HEK293 (cell line): Measurements from ENCODE around the gene GUSB.

ENCODE experiments used
- CTCF ChIA-PET: fragments of 350-600 bp; formaldehyde crosslinking; extraction: SDS; loops from one replicate; lab custom pipeline; 2021; ENCODE audit warnings: antibody characterized with exemption; lab: Yijun Ruan, JAX
- POLR2A ChIA-PET: fragments of 300-600 bp; formaldehyde crosslinking; extraction: SDS; loops from one replicate; lab custom pipeline; 2020; ENCODE audit warnings: antibody characterized with exemption, inconsistent platforms; lab: Yijun Ruan, JAX
- H3K27ac ChIP-seq: fragments of 200-500 bp; sonication (Bioruptor generic); 2 replicates; pipeline ENCODE4 v1.5.1; 2014; ENCODE audit warnings: low read depth, low read length, control low read depth, inconsistent platforms; ENCODE audit errors: extremely low read depth
- H3K36me3 ChIP-seq, 2 experiments: fragments of 200-500 bp in 1 of 2; sonication (Bioruptor generic) in 1 of 2; 1 replicate in 1 of 2; 2 replicates in 1 of 2; pipeline ENCODE4 v1.5.1; 2014 to 2017; ENCODE audit warnings: inconsistent platforms in 2 of 2, low read length in 2 of 2; ENCODE audit not compliant: control insufficient read depth in 2 of 2, insufficient read depth in 1 of 2
- H3K4me1 ChIP-seq: fragments of 200-500 bp; sonication (Bioruptor generic); 2 replicates; pipeline ENCODE4 v1.5.1; 2014; ENCODE audit warnings: mild to moderate bottlenecking, low read length, inconsistent platforms; ENCODE audit not compliant: control insufficient read depth, insufficient read depth
- H3K4me3 ChIP-seq: 2 replicates; pipeline ENCODE4 v1.5.1; 2011; ENCODE audit warnings: low read depth, mild to moderate bottlenecking, control low read depth, low read length, moderate library complexity
- H3K9me3 ChIP-seq: fragments of 200-500 bp; sonication (Bioruptor generic); 2 replicates; pipeline ENCODE4 v1.5.1; 2014; ENCODE audit warnings: low read depth, low read length, inconsistent platforms; ENCODE audit not compliant: control insufficient read depth, insufficient read depth
- HOXC10 ChIP-seq: sonication (generic); formaldehyde crosslinking; IDR thresholded peaks from 2 replicates; pipeline ENCODE4 v1.8.1; 2023; ENCODE audit warnings: mild to moderate bottlenecking, missing genetic modification reagents
- KLF1 ChIP-seq: fragments of 450-650 bp; formaldehyde crosslinking; IDR thresholded peaks from 2 replicates; pipeline ENCODE4 v1.5.1; 2016; ENCODE audit warnings: missing biosample characterization, missing genetic modification characterization
- KLF17 ChIP-seq: fragments of 450-650 bp; formaldehyde crosslinking; IDR thresholded peaks from 2 replicates; pipeline ENCODE4 v1.5.1; 2016; ENCODE audit warnings: missing biosample characterization, missing genetic modification characterization
- PRDM2 ChIP-seq: fragments of 450-650 bp; formaldehyde crosslinking; IDR thresholded peaks from 2 replicates; pipeline ENCODE4 v1.5.1; 2016; ENCODE audit warnings: missing biosample characterization, missing genetic modification characterization, borderline replicate concordance
- TCF7L2 ChIP-seq: IDR thresholded peaks from 2 replicates; pipeline ENCODE4 v1.6.1; 2011; ENCODE audit warnings: low read depth, mild to moderate bottlenecking, inconsistent platforms, low read length, moderate library complexity, borderline replicate concordance
- ZBTB8A ChIP-seq: fragments of 450-650 bp; formaldehyde crosslinking; IDR thresholded peaks from 2 replicates; pipeline ENCODE4 v1.5.1; 2016; ENCODE audit warnings: missing biosample characterization, missing genetic modification characterization
- ZFP3 ChIP-seq: fragments of 450-650 bp; formaldehyde crosslinking; IDR thresholded peaks from 2 replicates; pipeline ENCODE4 v1.5.1; 2016; ENCODE audit warnings: low read depth, missing biosample characterization, missing genetic modification characterization
- ZNF239 ChIP-seq: fragments of 450-650 bp; formaldehyde crosslinking; IDR thresholded peaks from 2 replicates; pipeline ENCODE4 v1.5.1; 2016; ENCODE audit warnings: missing biosample characterization, missing genetic modification characterization
- ZNF24 ChIP-seq: fragments of 450-650 bp; formaldehyde crosslinking; IDR thresholded peaks from 2 replicates; pipeline ENCODE4 v1.5.1; 2016; ENCODE audit warnings: missing biosample characterization, missing genetic modification characterization
- ZNF423 ChIP-seq: fragments of 450-650 bp; formaldehyde crosslinking; IDR thresholded peaks from 2 replicates; pipeline ENCODE4 v1.5.1; 2016; ENCODE audit warnings: missing biosample characterization, missing genetic modification characterization
- ZNF488 ChIP-seq: fragments of 450-650 bp; formaldehyde crosslinking; IDR thresholded peaks from 2 replicates; pipeline ENCODE4 v1.5.1; 2016; ENCODE audit warnings: missing biosample characterization, missing genetic modification characterization
- ZNF501 ChIP-seq: fragments of 450-650 bp; formaldehyde crosslinking; IDR thresholded peaks from 2 replicates; pipeline ENCODE4 v1.5.1; 2016; ENCODE audit warnings: missing biosample characterization, missing genetic modification characterization
- ZNF549 ChIP-seq: fragments of 450-650 bp; IDR thresholded peaks from 2 replicates; pipeline ENCODE4 v1.5.1; 2018; ENCODE audit warnings: missing biosample characterization, missing genetic modification characterization, mild to moderate bottlenecking, inconsistent platforms, moderate library complexity
- ZNF585B ChIP-seq: fragments of 450-650 bp; formaldehyde crosslinking; IDR thresholded peaks from 2 replicates; pipeline ENCODE4 v1.5.1; 2016; ENCODE audit warnings: missing biosample characterization, missing genetic modification characterization
- ZNF610 ChIP-seq: fragments of 450-650 bp; formaldehyde crosslinking; IDR thresholded peaks from 2 replicates; pipeline ENCODE4 v1.5.1; 2016; ENCODE audit warnings: missing biosample characterization, missing genetic modification characterization, borderline replicate concordance
- ZNF776 ChIP-seq: fragments of 450-650 bp; formaldehyde crosslinking; IDR thresholded peaks from 2 replicates; pipeline ENCODE4 v1.5.0; 2017; ENCODE audit warnings: missing biosample characterization, missing genetic modification characterization, borderline replicate concordance
- ZNF785 ChIP-seq: fragments of 450-650 bp; formaldehyde crosslinking; IDR thresholded peaks from 2 replicates; pipeline ENCODE4 v1.5.1; 2016; ENCODE audit warnings: missing biosample characterization, missing genetic modification characterization
- TF ChIP-seq, protein P1 (sequence below): fragments of 450-650 bp; IDR thresholded peaks from 2 replicates; pipeline ENCODE4 v1.5.1; 2018; ENCODE audit warnings: missing biosample characterization, mild to moderate bottlenecking, missing genetic modification characterization
- TF ChIP-seq, protein P2 (sequence below): fragments of 450-650 bp; formaldehyde crosslinking; IDR thresholded peaks from 2 replicates; pipeline ENCODE4 v1.5.1; 2016; ENCODE audit warnings: missing biosample characterization, missing genetic modification characterization

GUSB gene

GRCh38 chr7:65960351-65961074 is 21.5 kb downstream of the GUSB start (continued):
- TF ChIP-seq ZNF610 (tag by site-specific recombination), result no peak

GRCh38 chr7:65955718-65956117 is 26.3 kb downstream of the GUSB start:
- CTCF ChIA-PET, result no interaction called here
- TF ChIP-seq ZNF488, result no peak
- no peak for TF ChIP-seq ZNF785 (tag by site-specific recombination)
- TF ChIP-seq ZNF239 (tag by site-specific recombination), result no peak
- TF ChIP-seq ZNF776 (tag by site-specific recombination), result no peak
- no peak for TF ChIP-seq ZFP3 (tag by site-specific recombination)
- TF ChIP-seq KLF17, result no peak
- TF ChIP-seq, protein P1, sequence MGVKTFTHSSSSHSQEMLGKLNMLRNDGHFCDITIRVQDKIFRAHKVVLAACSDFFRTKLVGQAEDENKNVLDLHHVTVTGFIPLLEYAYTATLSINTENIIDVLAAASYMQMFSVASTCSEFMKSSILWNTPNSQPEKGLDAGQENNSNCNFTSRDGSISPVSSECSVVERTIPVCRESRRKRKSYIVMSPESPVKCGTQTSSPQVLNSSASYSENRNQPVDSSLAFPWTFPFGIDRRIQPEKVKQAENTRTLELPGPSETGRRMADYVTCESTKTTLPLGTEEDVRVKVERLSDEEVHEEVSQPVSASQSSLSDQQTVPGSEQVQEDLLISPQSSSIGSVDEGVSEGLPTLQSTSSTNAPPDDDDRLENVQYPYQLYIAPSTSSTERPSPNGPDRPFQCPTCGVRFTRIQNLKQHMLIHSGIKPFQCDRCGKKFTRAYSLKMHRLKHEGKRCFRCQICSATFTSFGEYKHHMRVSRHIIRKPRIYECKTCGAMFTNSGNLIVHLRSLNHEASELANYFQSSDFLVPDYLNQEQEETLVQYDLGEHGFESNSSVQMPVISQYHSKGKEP (tag by site-specific recombination), result no peak
- TF ChIP-seq, protein P2, sequence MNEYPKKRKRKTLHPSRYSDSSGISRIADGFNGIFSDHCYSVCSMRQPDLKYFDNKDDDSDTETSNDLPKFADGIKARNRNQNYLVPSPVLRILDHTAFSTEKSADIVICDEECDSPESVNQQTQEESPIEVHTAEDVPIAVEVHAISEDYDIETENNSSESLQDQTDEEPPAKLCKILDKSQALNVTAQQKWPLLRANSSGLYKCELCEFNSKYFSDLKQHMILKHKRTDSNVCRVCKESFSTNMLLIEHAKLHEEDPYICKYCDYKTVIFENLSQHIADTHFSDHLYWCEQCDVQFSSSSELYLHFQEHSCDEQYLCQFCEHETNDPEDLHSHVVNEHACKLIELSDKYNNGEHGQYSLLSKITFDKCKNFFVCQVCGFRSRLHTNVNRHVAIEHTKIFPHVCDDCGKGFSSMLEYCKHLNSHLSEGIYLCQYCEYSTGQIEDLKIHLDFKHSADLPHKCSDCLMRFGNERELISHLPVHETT (tag by site-specific recombination), result no peak
- no peak for TF ChIP-seq PRDM2 (tag by site-specific recombination)
- no peak for TF ChIP-seq ZNF501 (tag by site-specific recombination)
- TF ChIP-seq ZNF423 (tag by site-specific recombination), result no peak
- no peak for TF ChIP-seq ZBTB8A
- TF ChIP-seq HOXC10 (CRISPR knock-in tag), result no peak
- TF ChIP-seq ZNF549 (tag by site-specific recombination), result no peak
- no peak for TF ChIP-seq KLF1 (tag by site-specific recombination)
- TF ChIP-seq ZNF24 (tag by site-specific recombination), result no peak
- no peak for TF ChIP-seq ZNF585B (tag by site-specific recombination)
- no peak for TF ChIP-seq TCF7L2
- TF ChIP-seq, all 188 proteins: peak for 0
- POLR2A ChIA-PET, result no interaction called here
- peaks cover 12% of the 10 kb centered on the region; the same call in 1 of the 2 replicates for H3K4me1 ChIP-seq
- H3K36me3 ChIP-seq, result peaks cover 28 to 49% of the 10 kb centered on the region in 2 experiments
- no peak overlapping the region for H3K27ac ChIP-seq
- H3K4me3 ChIP-seq, result no peak overlapping the region
- no peaks in the 10 kb centered on the region for H3K9me3 ChIP-seq
